GM12878 (cell line): ENCODE results near the gene DLK1. TPM values are rescaled to one million over a fixed set of nuclear protein-coding genes. Genes with fewer than 3 reads are reported as not detected.

Experiments
- ATAC-seq: fragments of 200-7000 bp; cut with Tn5 transposase; 3 replicates; pipeline ENCODE4 v1.9.1; 2020; ENCODE audit warnings: mild to moderate bottlenecking, moderate library complexity
- BruUV-seq: library from RNA; stranded (reverse); fragments of 400-500 nt; replicated peaks from 2 replicates; lab custom pipeline; 2021; lab: Mats Ljungman, UMichigan
- CTCF ChIA-PET: fragments of 300-600 bp; sonication (Branson Sonifier 250); formaldehyde crosslinking; extraction: SDS; loops from one replicate; lab custom pipeline; 2021; ENCODE audit warnings: inconsistent platforms; lab: Yijun Ruan, JAX
- POLR2A ChIA-PET: fragments of 350-600 bp; formaldehyde crosslinking; extraction: SDS; loops from one replicate; lab custom pipeline; 2021; ENCODE audit warnings: inconsistent platforms; lab: Charles Lee
- RAD21 ChIA-PET: fragments of 300-600 bp; sonication (Branson Sonifier 250); formaldehyde crosslinking; loops from one replicate; lab custom pipeline; 2023; ENCODE audit warnings: antibody characterized with exemption; ENCODE audit not compliant: unreplicated experiment; lab: Charles Lee
- SMC1A ChIA-PET: fragments of 300-600 bp; sonication (Branson Sonifier 250); formaldehyde crosslinking; loops from one replicate; lab custom pipeline; 2023; ENCODE audit not compliant: unreplicated experiment, uncharacterized antibody; lab: Charles Lee
- DNase-seq: peaks from one replicate; pipeline ENCODE4 v3.0.0-alpha.2; 2011; ENCODE audit warnings: low read depth, low spot score
- FAIRE-seq: peaks from 3 replicates; lab custom pipeline; 2011; peaks lifted over from hg19 to GRCh38; lab: Jason Lieb, UNC
- H2AFZ ChIP-seq: 2 replicates; pipeline ENCODE4 v1.6.0; 2011; ENCODE audit warnings: low read depth, low read length, control low read depth; ENCODE audit not compliant: control insufficient read depth
- H3K27ac ChIP-seq: 2 replicates; pipeline ENCODE4 v1.5.1; 2011; ENCODE audit warnings: control low read depth; ENCODE audit not compliant: control insufficient read depth, insufficient read depth
- H3K27me3 ChIP-seq, 2 experiments: replicated peaks in 1 of 2; 2 replicates each; pipeline versions ENCODE4 v1.6.0 to v1.6.1; 2011; ENCODE audit warnings: low read length in 1 of 2; ENCODE audit not compliant: control insufficient read depth in 2 of 2, insufficient read depth in 2 of 2
- H3K36me3 ChIP-seq, 2 experiments: 2 replicates each; pipeline ENCODE4 v1.5.1; 2011; ENCODE audit warnings: low read length in 1 of 2; ENCODE audit not compliant: control insufficient read depth in 2 of 2, insufficient read depth in 2 of 2
- H3K4me1 ChIP-seq: 2 replicates; pipeline ENCODE4 v1.6.1; 2011; ENCODE audit warnings: mild to moderate bottlenecking, low read length, moderate library complexity, mixed read lengths; ENCODE audit not compliant: control insufficient read depth, insufficient read depth
- H3K4me2 ChIP-seq: 2 replicates; pipeline ENCODE4 v1.6.0; 2011; ENCODE audit warnings: control low read depth; ENCODE audit not compliant: control insufficient read depth, insufficient read depth
- H3K4me3 ChIP-seq: fragments of 200-600 bp; sonication (generic); 2 replicates; pipeline ENCODE4 v1.5.1; 2016
- H3K79me2 ChIP-seq: 2 replicates; pipeline ENCODE4 v1.6.0; 2011; ENCODE audit warnings: low read length; ENCODE audit not compliant: control insufficient read depth, insufficient read depth
- H3K9ac ChIP-seq: 2 replicates; pipeline ENCODE4 v1.8.0; 2011; ENCODE audit warnings: low read length, control low read depth, mixed read lengths; ENCODE audit not compliant: control insufficient read depth, insufficient read depth
- H3K9me3 ChIP-seq: replicated peaks from 3 replicates; pipeline ENCODE4 v1.5.1; 2011; ENCODE audit warnings: mild to moderate bottlenecking, low read length; ENCODE audit not compliant: control insufficient read depth, insufficient read depth
- H4K20me1 ChIP-seq: 2 replicates; pipeline ENCODE4 v1.6.0; 2011; ENCODE audit not compliant: control insufficient read depth, insufficient read depth
- CREM ChIP-seq: IDR thresholded peaks from 2 replicates; pipeline ENCODE4 v1.6.1; 2014; ENCODE audit warnings: antibody characterized with exemption, low read depth
- HCFC1 ChIP-seq: fragments of 150-350 bp; IDR thresholded peaks from 2 replicates; pipeline ENCODE4 v1.6.1; 2014; ENCODE audit warnings: low read length
- KDM1A ChIP-seq: fragments of 200-600 bp; sonication (generic); IDR thresholded peaks from 2 replicates; pipeline ENCODE4 v1.6.1; 2016; ENCODE audit warnings: borderline replicate concordance
- MYB ChIP-seq: fragments of 150-350 bp; IDR thresholded peaks from 2 replicates; pipeline ENCODE4 v1.6.1; 2014; ENCODE audit warnings: mild to moderate bottlenecking, low read depth, low read length, borderline replicate concordance
- MYC ChIP-seq: IDR thresholded peaks from 2 replicates; pipeline ENCODE4 v1.6.1; 2011; ENCODE audit warnings: mild to moderate bottlenecking, low read length, moderate library complexity, inconsistent platforms; ENCODE audit not compliant: insufficient read depth, insufficient replicate concordance, insufficient read length, severe bottlenecking
- PML ChIP-seq: IDR thresholded peaks from 2 replicates; pipeline ENCODE4 v1.6.1; 2012; ENCODE audit warnings: low read length, inconsistent platforms
- POLR2A ChIP-seq: IDR thresholded peaks from 2 replicates; pipeline ENCODE4 v1.6.1; 2011; ENCODE audit warnings: low read depth, mild to moderate bottlenecking, low read length
- POLR2AphosphoS2 ChIP-seq: IDR thresholded peaks from 2 replicates; pipeline ENCODE4 v1.6.1; 2011; ENCODE audit warnings: low read depth, mild to moderate bottlenecking, low read length, improper control_type of control experiment, moderate library complexity
- SP1 ChIP-seq: IDR thresholded peaks from one replicate; pipeline ENCODE4 v1.6.1; 2011; ENCODE audit warnings: low read depth, low read length
- SRF ChIP-seq, 2 experiments: IDR thresholded peaks; 2 replicates each; pipeline ENCODE4 v1.6.1; 2011; ENCODE audit warnings: low read depth in 2 of 2, low read length in 2 of 2, mild to moderate bottlenecking in 1 of 2, moderate library complexity in 1 of 2
- STAT1 ChIP-seq: fragments of 450-650 bp; conservative IDR thresholded peaks from 2 replicates; pipeline ENCODE4 v1.6.1; 2014; ENCODE audit warnings: antibody characterized with exemption, mild to moderate bottlenecking
- WGBS: methylation state at CpG from one replicate; pipeline ENCODE4 v1.1.6; 2016; ENCODE audit warnings: low lambda C conversion rate; ENCODE audit not compliant: insufficient replicate concordance, insufficient coverage; ENCODE audit errors: missing lambda C conversion rate; 5-methylcytosine and 5-hydroxymethylcytosine counted together
- in situ Hi-C: fragments of 300-500 bp; cut with MboI; formaldehyde crosslinking; loops from 9 replicates; pipeline ENCODE4 v1.14.3; 2018; ENCODE audit warnings: mixed read lengths
- intact Hi-C: fragments of 100-400 bp; cut with micrococcal nuclease; formaldehyde crosslinking; loops from one replicate; pipeline ENCODE4 v1.14.2; 2022; ENCODE audit not compliant: unreplicated experiment
- polyA plus RNA-seq, 11 experiments: library from polyadenylated mRNA; depleted of rRNA in 4 of 11; unstranded in 6 of 11; stranded (reverse) in 5 of 11; fragments of >200 nt; fragmentation: Nextera tagmentation in 4 of 11; fragmentation: Illumina TruSeq in 1 of 11; extraction: Ambion mirVana in 4 of 11; extraction: Trizol in 1 of 11; gene quantifications; 1 replicate in 1 of 11; 2 replicates in 10 of 11; pipeline versions ENCODE4 v1.2.1 to v1.2.3, GENCODE V29; 2011 to 2016; ENCODE audit warnings: inconsistent platforms in 2 of 11, missing spikeins in 2 of 11, low read depth in 1 of 11
- total RNA-seq, 4 experiments: library from RNA; depleted of rRNA in 3 of 4; stranded (reverse); fragments of >200 nt in 3 of 4; fragmentation: Illumina TruSeq in 1 of 4; extraction: Trizol in 1 of 4; gene quantifications; 2 replicates each; pipeline versions ENCODE4 v1.2.1 to v1.2.3, GENCODE V29; 2013 to 2021
- TF ChIP-seq, protein P1 (sequence below): fragments of 450-650 bp; formaldehyde crosslinking; IDR thresholded peaks from 2 replicates; pipeline ENCODE4 v1.4.0; 2022; ENCODE audit warnings: mild to moderate bottlenecking, moderate library complexity

The DLK1 gene
- total and polyA plus RNA-seq, 10 of the 15 experiments (the other 5 are each of a cell fraction or from before 2014, with no cell fraction given): 0.87 TPM; not detected in 9

DNA sequence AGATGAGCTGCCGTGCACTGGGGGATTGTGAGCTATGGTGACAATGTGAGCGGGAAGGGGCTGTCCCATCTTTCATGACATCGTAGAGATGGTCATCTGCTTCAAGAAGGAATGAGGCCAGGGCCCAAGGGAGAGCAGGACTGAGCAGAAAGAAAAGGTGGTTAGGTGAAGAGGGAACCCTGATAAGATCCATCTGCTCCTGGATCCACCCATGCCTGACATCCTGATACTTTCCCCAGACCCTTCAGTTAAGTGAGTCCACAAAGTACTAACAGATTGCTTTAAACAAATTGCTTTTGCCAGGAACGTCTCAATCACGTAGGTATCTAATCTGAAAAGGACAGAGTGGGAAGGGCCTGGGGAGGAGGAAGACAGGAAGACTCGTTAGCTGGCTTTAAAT is 25.4 kb upstream of the DLK1 start:
- H3K9ac ChIP-seq: no peak overlapping the region
- 21% methylated on average over 6 of the region's 6 CpGs for WGBS

More for the DNA sequence above, 25.4 kb upstream of the DLK1 start:
- Histone ChIP-seq H3K27ac (no peak overlapping the region), H4K20me1 (no peaks in the 10 kb centered on the region), H3K4me3 (no peak overlapping the region), H3K9me3 (no peaks in the 10 kb centered on the region), H3K27me3 (peaks cover 0 to 2% of the 10 kb centered on the region in 2 experiments; a peak in 1 of 4 replicates), H3K36me3 (no peaks in the 10 kb centered on the region), H2AFZ (no peak overlapping the region), H3K4me2 (no peak overlapping the region), H3K4me1 (no peaks in the 10 kb centered on the region), H3K79me2 (no peaks in the 10 kb centered on the region)
- RAD21 ChIA-PET: no interaction called here
- SMC1A ChIA-PET: no interaction called here
- ATAC-seq (no peak), FAIRE-seq (no peak), DNase-seq (no peak)
- no peak for TF ChIP-seq SRF (IDR thresholded peaks at IDR 0.05; ENCODE audit: low read depth in 2 of 2, low read length in 2 of 2)
- TF ChIP-seq POLR2A: no peak
- TF ChIP-seq, protein P1, sequence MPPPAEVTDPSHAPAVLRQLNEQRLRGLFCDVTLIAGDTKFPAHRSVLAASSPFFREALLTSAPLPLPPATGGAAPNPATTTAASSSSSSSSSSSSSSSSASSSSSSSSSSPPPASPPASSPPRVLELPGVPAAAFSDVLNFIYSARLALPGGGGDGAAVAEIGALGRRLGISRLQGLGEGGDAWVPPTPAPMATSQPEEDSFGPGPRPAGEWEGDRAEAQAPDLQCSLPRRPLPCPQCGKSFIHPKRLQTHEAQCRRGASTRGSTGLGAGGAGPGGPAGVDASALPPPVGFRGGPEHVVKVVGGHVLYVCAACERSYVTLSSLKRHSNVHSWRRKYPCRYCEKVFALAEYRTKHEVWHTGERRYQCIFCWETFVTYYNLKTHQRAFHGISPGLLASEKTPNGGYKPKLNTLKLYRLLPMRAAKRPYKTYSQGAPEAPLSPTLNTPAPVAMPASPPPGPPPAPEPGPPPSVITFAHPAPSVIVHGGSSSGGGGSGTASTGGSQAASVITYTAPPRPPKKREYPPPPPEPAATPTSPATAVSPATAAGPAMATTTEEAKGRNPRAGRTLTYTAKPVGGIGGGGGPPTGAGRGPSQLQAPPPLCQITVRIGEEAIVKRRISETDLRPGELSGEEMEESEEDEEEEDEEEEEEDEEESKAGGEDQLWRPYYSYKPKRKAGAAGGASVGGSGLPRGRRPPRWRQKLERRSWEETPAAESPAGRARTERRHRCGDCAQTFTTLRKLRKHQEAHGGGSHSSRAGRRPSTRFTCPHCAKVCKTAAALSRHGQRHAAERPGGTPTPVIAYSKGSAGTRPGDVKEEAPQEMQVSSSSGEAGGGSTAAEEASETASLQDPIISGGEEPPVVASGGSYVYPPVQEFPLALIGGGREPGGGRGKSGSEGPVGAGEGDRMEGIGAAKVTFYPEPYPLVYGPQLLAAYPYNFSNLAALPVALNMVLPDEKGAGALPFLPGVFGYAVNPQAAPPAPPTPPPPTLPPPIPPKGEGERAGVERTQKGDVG (CRISPR knock-in tag): no peak
- TF ChIP-seq STAT1: no peak
- no peak for TF ChIP-seq MYC
- TF ChIP-seq SP1: no peak
- TF ChIP-seq HCFC1: no peak
- no peak for TF ChIP-seq CREM
- no peak for TF ChIP-seq PML
- TF ChIP-seq MYB: no peak
- TF ChIP-seq POLR2AphosphoS2: no peak
- no peak for TF ChIP-seq KDM1A
- CTCF ChIA-PET: interaction anchor here (0.8 kb wide), 1 partner anchor 56 kb away, joined by 4 read pairs; no protein-coding TSS in a partner anchor
- in situ Hi-C loops: no loop called here
- BruUV-seq: no TSS peak
- intact Hi-C loops: no loop called here
- POLR2A ChIA-PET: interaction anchor here (0.6 kb wide), 1 partner anchor 1070 kb away, joined by 4 read pairs; no protein-coding TSS in a partner anchor
